ENCODE measurements around the gene STAB2. TPM values are rescaled to one million over a fixed set of nuclear protein-coding genes. Genes with fewer than 3 reads are reported as not detected.
A peak's percentile ranks its signal among the peaks of the same experiment; 100 is the strongest.

STAB2 gene
- total RNA-seq, 4 donors from 2014 or later: 0.27 to 6.5 (median 1.2) TPM

- H3K4me1 ChIP-seq: no peaks in the 10 kb centered on the region
- 81 to 83% methylated on average over 1 of the region's 1 CpG for WGBS, 2 donors
Measured at GRCh38 chr12:103566398-103566797, 20.7 kb upstream of the STAB2 start.

DNA sequence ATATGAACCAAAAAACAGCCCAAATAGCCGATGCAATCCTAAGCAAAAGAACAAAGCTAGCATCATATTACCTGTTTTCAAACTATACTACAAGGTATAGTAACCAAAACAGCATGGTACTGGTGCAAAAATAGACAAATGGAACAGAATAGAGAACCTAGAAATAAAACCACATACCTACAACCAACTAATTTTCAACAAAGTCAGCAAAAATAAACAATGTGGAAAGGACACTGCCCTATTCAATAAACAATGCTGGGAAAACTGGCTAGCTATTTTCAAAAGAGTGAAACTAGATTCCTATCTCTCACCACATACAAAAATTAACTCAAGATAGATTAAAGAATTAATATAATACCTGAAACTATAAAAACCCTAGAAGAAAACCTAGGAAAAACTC is 17.8 kb upstream of the STAB2 start:
- 88 to 98% methylated on average over 1 of the region's 1 CpG for WGBS, 2 donors
- no peak for TF ChIP-seq POLR2A (IDR thresholded peaks at IDR 0.05)
- TF ChIP-seq, protein P1, sequence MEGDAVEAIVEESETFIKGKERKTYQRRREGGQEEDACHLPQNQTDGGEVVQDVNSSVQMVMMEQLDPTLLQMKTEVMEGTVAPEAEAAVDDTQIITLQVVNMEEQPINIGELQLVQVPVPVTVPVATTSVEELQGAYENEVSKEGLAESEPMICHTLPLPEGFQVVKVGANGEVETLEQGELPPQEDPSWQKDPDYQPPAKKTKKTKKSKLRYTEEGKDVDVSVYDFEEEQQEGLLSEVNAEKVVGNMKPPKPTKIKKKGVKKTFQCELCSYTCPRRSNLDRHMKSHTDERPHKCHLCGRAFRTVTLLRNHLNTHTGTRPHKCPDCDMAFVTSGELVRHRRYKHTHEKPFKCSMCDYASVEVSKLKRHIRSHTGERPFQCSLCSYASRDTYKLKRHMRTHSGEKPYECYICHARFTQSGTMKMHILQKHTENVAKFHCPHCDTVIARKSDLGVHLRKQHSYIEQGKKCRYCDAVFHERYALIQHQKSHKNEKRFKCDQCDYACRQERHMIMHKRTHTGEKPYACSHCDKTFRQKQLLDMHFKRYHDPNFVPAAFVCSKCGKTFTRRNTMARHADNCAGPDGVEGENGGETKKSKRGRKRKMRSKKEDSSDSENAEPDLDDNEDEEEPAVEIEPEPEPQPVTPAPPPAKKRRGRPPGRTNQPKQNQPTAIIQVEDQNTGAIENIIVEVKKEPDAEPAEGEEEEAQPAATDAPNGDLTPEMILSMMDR (IDR thresholded peaks at IDR 0.05): no peak
- Histone ChIP-seq H3K4me3 (replicated peaks in 1 of 3) (no peak overlapping the region), H3K27ac (no peak overlapping the region), H3K27me3 (no peaks in the 10 kb centered on the region), H3K36me3 (no peaks in the 10 kb centered on the region), H3K9me3 (no peaks in the 10 kb centered on the region), H3K4me1 (no peaks in the 10 kb centered on the region)
- intact Hi-C loops (cut with DNase I): no loop called here
- DNase-seq: no peak

More at GRCh38 chr12:103566398-103566797, 20.7 kb upstream of the STAB2 start:
- H3K36me3 ChIP-seq: no peaks in the 10 kb centered on the region
- no peak for DNase-seq
- H3K27ac ChIP-seq: no peak overlapping the region
- H3K4me3 ChIP-seq (replicated peaks in 1 of 3): no peak overlapping the region
- H3K9me3 ChIP-seq: no peaks in the 10 kb centered on the region
- TF ChIP-seq, protein P1 (IDR thresholded peaks at IDR 0.05): no peak
- H3K27me3 ChIP-seq: no peaks in the 10 kb centered on the region
- intact Hi-C loops (cut with DNase I): no loop called here

GRCh38 chr12:103571286-103571685 is 15.8 kb upstream of the STAB2 start:
- Histone ChIP-seq H3K27me3 (no peaks in the 10 kb centered on the region), H3K27ac (no peak overlapping the region), H3K36me3 (no peaks in the 10 kb centered on the region), H3K9me3 (no peaks in the 10 kb centered on the region), H3K4me1 (peaks cover 4 to 9% of the 10 kb centered on the region in 2 donors), H3K4me3 (replicated peaks in 1 of 3) (no peak overlapping the region)
- 13 to 23% methylated on average over 18 of the region's 18 CpGs for WGBS, 2 donors
- TF ChIP-seq POLR2A (IDR thresholded peaks at IDR 0.05): no peak
- TF ChIP-seq, protein P1 (IDR thresholded peaks at IDR 0.05): no peak
- peak; percentile 14 to 19 for DNase-seq
- intact Hi-C loops (cut with DNase I): no loop called here

- TF ChIP-seq POLR2A (IDR thresholded peaks at IDR 0.05): no peak
- TF ChIP-seq, protein P1 (IDR thresholded peaks at IDR 0.05): no peak
- no peak overlapping the region for H3K27ac ChIP-seq
- no peaks in the 10 kb centered on the region for H3K9me3 ChIP-seq
- H3K4me3 ChIP-seq (replicated peaks in 1 of 3): no peak overlapping the region
- intact Hi-C loops (cut with DNase I): no loop called here
- no peak for DNase-seq
- H3K27me3 ChIP-seq: no peaks in the 10 kb centered on the region
- 82 to 88% methylated on average over 4 of the region's 4 CpGs for WGBS, 2 donors
- peaks cover 4 to 9% of the 10 kb centered on the region in 2 donors for H3K4me1 ChIP-seq
- H3K36me3 ChIP-seq: no peaks in the 10 kb centered on the region
Measured at GRCh38 chr12:103572312-103573045, 14.6 kb upstream of the STAB2 start.

DNA sequence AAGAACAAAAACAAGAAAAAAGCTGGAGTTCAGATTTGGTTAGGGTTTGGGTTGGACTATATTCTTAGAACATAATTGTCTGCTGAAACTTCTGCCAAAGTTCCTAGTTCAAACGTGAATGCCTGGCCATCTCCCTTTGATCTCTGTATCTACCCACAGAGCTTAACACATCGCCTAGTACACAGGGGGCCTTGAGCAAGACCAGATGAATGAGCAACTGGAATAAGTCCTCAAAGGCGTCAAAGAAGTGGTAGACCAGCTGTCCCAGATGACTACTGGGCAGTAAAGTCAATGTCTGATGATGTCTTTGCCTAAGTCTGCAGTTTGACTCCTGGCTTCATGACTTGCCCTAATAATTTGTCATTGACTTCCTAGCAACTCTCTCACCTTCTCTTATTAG is 13.9 kb upstream of the STAB2 start:
- no peak for TF ChIP-seq POLR2A (IDR thresholded peaks at IDR 0.05)
- TF ChIP-seq, protein P1 (IDR thresholded peaks at IDR 0.05): no peak
- intact Hi-C loops (cut with DNase I): no loop called here
- no peak overlapping the region for H3K4me3 ChIP-seq (replicated peaks in 1 of 3)
- 79 to 81% methylated on average over 3 of the region's 3 CpGs for WGBS, 2 donors
- H3K4me1 ChIP-seq: peaks cover 4 to 9% of the 10 kb centered on the region in 2 donors
- H3K27ac ChIP-seq: no peak overlapping the region
- H3K36me3 ChIP-seq: no peaks in the 10 kb centered on the region
- no peaks in the 10 kb centered on the region for H3K9me3 ChIP-seq
- DNase-seq: no peak
- no peaks in the 10 kb centered on the region for H3K27me3 ChIP-seq

Measured in thyroid gland (tissue), 4 donors.